Loucy (cell line): Measurements from ENCODE around the gene CTSH.

Experiments used
- EZH2phosphoT487 ChIP-seq: fragments of 200-600 bp; IDR thresholded peaks from 2 replicates; pipeline ENCODE4 v1.6.1; 2018; ENCODE audit warnings: antibody characterized with exemption, mild to moderate bottlenecking, moderate library complexity, borderline replicate concordance
- TF ChIP-seq, protein P1 (sequence below): fragments of 200-600 bp; sonication (generic); conservative IDR thresholded peaks from 2 replicates; pipeline ENCODE4 v1.5.1; 2014; ENCODE audit warnings: mild to moderate bottlenecking, antibody characterized with exemption, low read length

- TF ChIP-seq, protein P1, sequence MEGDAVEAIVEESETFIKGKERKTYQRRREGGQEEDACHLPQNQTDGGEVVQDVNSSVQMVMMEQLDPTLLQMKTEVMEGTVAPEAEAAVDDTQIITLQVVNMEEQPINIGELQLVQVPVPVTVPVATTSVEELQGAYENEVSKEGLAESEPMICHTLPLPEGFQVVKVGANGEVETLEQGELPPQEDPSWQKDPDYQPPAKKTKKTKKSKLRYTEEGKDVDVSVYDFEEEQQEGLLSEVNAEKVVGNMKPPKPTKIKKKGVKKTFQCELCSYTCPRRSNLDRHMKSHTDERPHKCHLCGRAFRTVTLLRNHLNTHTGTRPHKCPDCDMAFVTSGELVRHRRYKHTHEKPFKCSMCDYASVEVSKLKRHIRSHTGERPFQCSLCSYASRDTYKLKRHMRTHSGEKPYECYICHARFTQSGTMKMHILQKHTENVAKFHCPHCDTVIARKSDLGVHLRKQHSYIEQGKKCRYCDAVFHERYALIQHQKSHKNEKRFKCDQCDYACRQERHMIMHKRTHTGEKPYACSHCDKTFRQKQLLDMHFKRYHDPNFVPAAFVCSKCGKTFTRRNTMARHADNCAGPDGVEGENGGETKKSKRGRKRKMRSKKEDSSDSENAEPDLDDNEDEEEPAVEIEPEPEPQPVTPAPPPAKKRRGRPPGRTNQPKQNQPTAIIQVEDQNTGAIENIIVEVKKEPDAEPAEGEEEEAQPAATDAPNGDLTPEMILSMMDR: no peak
- no peak for TF ChIP-seq EZH2phosphoT487
Observed at GRCh38 chr15:78982736-78983135, 37.9 kb upstream of the CTSH start.
